GM19025 (cell line): ENCODE measurements around the gene FBXO42.
"Not testable (repeated sequence)": the region's sequence is repeated elsewhere in the genome, so short reads cannot be mapped to it uniquely, and the experiment has no call there.

ENCODE experiments used
- ATAC-seq: cut with Tn5 transposase; IDR thresholded peaks from one replicate; pipeline ENCODE4 v1.9.1; 2021; ENCODE audit warnings: mild to moderate bottlenecking, low read depth, moderate library complexity; ENCODE audit not compliant: unreplicated experiment

The FBXO42 gene

GRCh38 chr1:16372535-16373285, 20.4 kb upstream of the FBXO42 start:
- ATAC-seq = no peak

- no peak for ATAC-seq
Observed at GRCh38 chr1:16371725-16372124, 19.4 kb upstream of the FBXO42 start.

- no peak for ATAC-seq
Observed at GRCh38 chr1:16369821-16370220, 17.5 kb upstream of the FBXO42 start.

- ATAC-seq = no peak
Observed at GRCh38 chr1:16367968-16368890, 15.9 kb upstream of the FBXO42 start.

- peak; percentile 48 for ATAC-seq
Observed at GRCh38 chr1:16367258-16367967, 15.1 kb upstream of the FBXO42 start.

- peak; percentile 67 for ATAC-seq
Observed at GRCh38 chr1:16366722-16367257, 14.5 kb upstream of the FBXO42 start, which contains the start of gene SZRD1. SZRD1 (plus strand) TSS chr1:16367242; CDS start chr1:16367258, 16 bp downstream.

GRCh38 chr1:16365146-16365498, 12.8 kb upstream of the FBXO42 start:
- not testable (repeated sequence) for ATAC-seq

GRCh38 chr1:16356867-16357266, 4.6 kb upstream of the FBXO42 start:
- ATAC-seq = no peak

GRCh38 chr1:16354619-16355018, 2.3 kb upstream of the FBXO42 start:
- ATAC-seq = no peak

GRCh38 chr1:16352842-16353535, 709 bp upstream of the FBXO42 start:
- no peak for ATAC-seq

- ATAC-seq = no peak
Observed at GRCh38 chr1:16351456-16351993, 755 bp downstream of the FBXO42 start.

- no peak for ATAC-seq
Observed at GRCh38 chr1:16349847-16350406, 2.4 kb downstream of the FBXO42 start.

GRCh38 chr1:16348414-16349182, 3.7 kb downstream of the FBXO42 start:
- no peak for ATAC-seq

- ATAC-seq = not testable (repeated sequence)
Observed at GRCh38 chr1:16343276-16343675, 9.0 kb downstream of the FBXO42 start.

GRCh38 chr1:16342331-16343062, 9.8 kb downstream of the FBXO42 start:
- ATAC-seq = no peak

GRCh38 chr1:16340673-16341072, 11.6 kb downstream of the FBXO42 start:
- ATAC-seq = no peak

GRCh38 chr1:16338961-16339360, 13.3 kb downstream of the FBXO42 start:
- no peak for ATAC-seq
